Progenitor cell of endocrine pancreas (in vitro differentiated cells): ENCODE measurements around the gene FBXW11. TPM values are rescaled to one million over a fixed set of nuclear protein-coding genes. Genes with fewer than 3 reads are reported as not detected.
A peak's percentile ranks its signal among the peaks of the same experiment; 100 is the strongest.

Source experiments
- DNase-seq: peaks from one replicate; pipeline ENCODE4 v3.0.0; 2021; ENCODE audit warnings: low spot score; ENCODE audit not compliant: unreplicated experiment
- H3K27ac Mint-ChIP-seq: 2 replicates; pipeline ENCODE4 v1.8.0; 2021; ENCODE audit warnings: mild to moderate bottlenecking, moderate library complexity, mixed read lengths
- H3K27me3 Mint-ChIP-seq: 2 replicates; pipeline ENCODE4 v1.8.0; 2021; ENCODE audit warnings: mixed read lengths
- H3K36me3 Mint-ChIP-seq: 2 replicates; pipeline ENCODE4 v1.8.0; 2022; ENCODE audit warnings: mixed read lengths; ENCODE audit not compliant: insufficient read depth
- H3K4me1 Mint-ChIP-seq: 2 replicates; pipeline ENCODE4 v1.8.0; 2021; ENCODE audit warnings: low read depth, mixed read lengths
- H3K4me3 Mint-ChIP-seq: 2 replicates; pipeline ENCODE4 v1.8.0; 2021; ENCODE audit warnings: low read depth, mild to moderate bottlenecking, moderate library complexity, mixed read lengths
- H3K9me3 Mint-ChIP-seq: 2 replicates; pipeline ENCODE4 v1.8.0; 2021; ENCODE audit warnings: low read depth, mixed read lengths
- CTCF ChIP-seq: fragments of 200-600 bp; sonication (generic); IDR thresholded peaks from one replicate; pipeline ENCODE4 v1.5.0; 2021; ENCODE audit warnings: antibody characterized with exemption, mild to moderate bottlenecking; ENCODE audit not compliant: unreplicated experiment
- long read RNA-seq: library from polyadenylated mRNA; unstranded; transcript quantifications from one replicate; pipeline ENCODE4 v2.0.0, GENCODE V29; 2020
- total RNA-seq: library from RNA; stranded (reverse); gene quantifications from 2 replicates; pipeline ENCODE4 v1.2.1, GENCODE V29; 2021

FBXW11 gene
- 61.2 and 63.5 TPM in 2 replicates for total RNA-seq
- long read RNA-seq, full-length matches to known transcripts: 5 of 23 reads
- long read RNA-seq, partial matches to known transcripts: 4 of 23 reads
- long read RNA-seq, other reads (novel, unspliced or antisense): 14 of 23 reads

- no peaks in the 10 kb centered on the region for H3K36me3 Mint-ChIP-seq
- H3K4me1 Mint-ChIP-seq: peaks cover 30% of the 10 kb centered on the region
- peak within 1 kb of the TSS; percentile 99 for H3K27ac Mint-ChIP-seq
These were observed at the start of gene FBXW11 for GRCh38 chr5:172006321-172007174. FBXW11 (minus strand) TSS chr5:172006638; CDS start chr5:172006502, 136 bp downstream.

GRCh38 chr5:172055996-172056395 lies 49.6 kb upstream of the FBXW11 start:
- no peak for DNase-seq
- no peaks in the 10 kb centered on the region for H3K27me3 Mint-ChIP-seq
- H3K27ac Mint-ChIP-seq: no peak overlapping the region
- H3K36me3 Mint-ChIP-seq: peaks cover 7% of the 10 kb centered on the region
- no peak overlapping the region for H3K4me3 Mint-ChIP-seq
- H3K9me3 Mint-ChIP-seq: no peaks in the 10 kb centered on the region
- TF ChIP-seq CTCF: no peak
- H3K4me1 Mint-ChIP-seq: no peaks in the 10 kb centered on the region

More at GRCh38 chr5:172006321-172007174, at the start of gene FBXW11:
- peak within 1 kb of the TSS; percentile 97 for H3K4me3 Mint-ChIP-seq
- peak; percentile 80 for DNase-seq
- no peak for TF ChIP-seq CTCF
- no peaks in the 10 kb centered on the region for H3K27me3 Mint-ChIP-seq
- H3K9me3 Mint-ChIP-seq: no peaks in the 10 kb centered on the region

- Mint-ChIP-seq H3K27ac (no peak overlapping the region), H3K36me3 (peaks cover 4% of the 10 kb centered on the region), H3K27me3 (no peaks in the 10 kb centered on the region), H3K9me3 (no peaks in the 10 kb centered on the region), H3K4me3 (no peak overlapping the region), H3K4me1 (no peaks in the 10 kb centered on the region)
- no peak for TF ChIP-seq CTCF
- no peak for DNase-seq
These were observed 49.0 kb upstream of the FBXW11 start for GRCh38 chr5:172055421-172055820.

- Mint-ChIP-seq H3K4me1 (no peaks in the 10 kb centered on the region), H3K27me3 (no peaks in the 10 kb centered on the region), H3K4me3 (no peak overlapping the region), H3K36me3 (peaks cover 5% of the 10 kb centered on the region), H3K27ac (no peak overlapping the region), H3K9me3 (no peaks in the 10 kb centered on the region)
- no peak for DNase-seq
- no peak for TF ChIP-seq CTCF
These were observed 48.2 kb upstream of the FBXW11 start for GRCh38 chr5:172054611-172055153.

- H3K4me3 Mint-ChIP-seq: no peak overlapping the region
- H3K27me3 Mint-ChIP-seq: no peaks in the 10 kb centered on the region
- no peak overlapping the region for H3K27ac Mint-ChIP-seq
- H3K36me3 Mint-ChIP-seq: peaks cover 4% of the 10 kb centered on the region
- H3K9me3 Mint-ChIP-seq: no peaks in the 10 kb centered on the region
- H3K4me1 Mint-ChIP-seq: no peaks in the 10 kb centered on the region
- DNase-seq: no peak
- TF ChIP-seq CTCF: no peak
These were observed 46.2 kb upstream of the FBXW11 start for GRCh38 chr5:172052450-172053236.
